ENCODE measurements around the gene MBD6.
"Not testable (repeated sequence)": the region's sequence is repeated elsewhere in the genome, so short reads cannot be mapped to it uniquely, and the experiment has no call there.

MBD6 gene

DNA sequence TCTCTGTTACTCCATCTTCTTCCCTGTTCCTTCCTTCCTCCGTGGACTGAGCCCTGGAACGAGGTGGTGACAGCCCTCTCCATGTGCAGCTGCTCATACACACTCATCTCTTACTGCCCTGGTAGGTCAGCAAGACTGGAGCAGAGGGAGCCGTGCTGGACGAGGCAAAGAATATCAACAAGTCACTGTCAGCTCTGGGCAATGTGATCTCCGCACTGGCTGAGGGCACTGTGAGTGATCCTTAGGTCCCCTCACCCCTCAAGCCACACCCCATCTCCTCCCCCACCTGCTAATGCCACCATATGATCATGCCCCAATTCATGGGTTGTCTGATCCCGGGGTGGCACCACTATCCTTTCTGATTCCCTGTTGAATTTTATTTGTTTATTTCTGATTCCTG is 46.2 kb downstream of the MBD6 start:
- in situ Hi-C loops (cut with MboI; ENCODE audit: low sequenced_read_pairs), result no loop called here

DNA sequence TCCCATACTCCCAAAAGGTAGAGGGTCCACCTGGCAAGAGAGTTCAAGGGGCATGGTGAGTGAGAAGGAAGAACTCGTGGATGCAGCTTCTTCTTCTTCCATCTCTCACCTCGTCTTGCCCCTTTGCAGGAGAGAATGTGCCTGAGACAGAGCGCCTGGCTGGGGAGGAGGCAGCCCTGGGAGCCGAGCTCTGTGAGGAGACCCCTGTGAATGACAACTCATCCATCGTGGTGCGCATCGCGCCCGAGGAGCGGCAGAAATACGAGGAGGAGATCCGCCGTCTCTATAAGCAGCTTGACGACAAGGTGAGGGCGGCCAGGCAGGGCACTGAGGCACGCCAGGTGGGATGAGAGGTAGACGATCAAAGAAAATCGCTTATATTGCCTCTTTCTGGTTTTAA is 47.2 kb downstream of the MBD6 start:
- in situ Hi-C loops (cut with MboI; ENCODE audit: low sequenced_read_pairs), result no loop called here

DNA sequence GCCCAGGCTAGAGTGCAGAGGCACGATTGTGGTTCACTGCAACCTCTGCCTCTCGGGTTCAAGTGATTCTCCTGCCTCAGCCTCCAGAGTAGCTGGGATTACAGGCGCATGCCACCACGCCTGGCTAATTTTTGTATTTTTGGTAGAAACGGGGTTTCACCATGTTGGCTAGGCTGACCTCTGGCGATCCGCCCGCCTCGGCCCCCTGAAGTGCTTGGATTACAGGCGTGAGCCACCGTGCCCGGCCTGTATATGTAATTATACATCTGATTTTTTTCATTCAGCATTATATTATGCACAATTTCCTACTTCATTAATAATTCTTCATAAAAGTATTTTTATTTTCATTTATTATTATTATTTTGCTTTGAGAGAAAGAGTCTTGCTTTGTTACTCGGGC is 47.8 kb downstream of the MBD6 start:
- in situ Hi-C loops (cut with MboI; ENCODE audit: low sequenced_read_pairs), result not testable (repeated sequence)

DNA sequence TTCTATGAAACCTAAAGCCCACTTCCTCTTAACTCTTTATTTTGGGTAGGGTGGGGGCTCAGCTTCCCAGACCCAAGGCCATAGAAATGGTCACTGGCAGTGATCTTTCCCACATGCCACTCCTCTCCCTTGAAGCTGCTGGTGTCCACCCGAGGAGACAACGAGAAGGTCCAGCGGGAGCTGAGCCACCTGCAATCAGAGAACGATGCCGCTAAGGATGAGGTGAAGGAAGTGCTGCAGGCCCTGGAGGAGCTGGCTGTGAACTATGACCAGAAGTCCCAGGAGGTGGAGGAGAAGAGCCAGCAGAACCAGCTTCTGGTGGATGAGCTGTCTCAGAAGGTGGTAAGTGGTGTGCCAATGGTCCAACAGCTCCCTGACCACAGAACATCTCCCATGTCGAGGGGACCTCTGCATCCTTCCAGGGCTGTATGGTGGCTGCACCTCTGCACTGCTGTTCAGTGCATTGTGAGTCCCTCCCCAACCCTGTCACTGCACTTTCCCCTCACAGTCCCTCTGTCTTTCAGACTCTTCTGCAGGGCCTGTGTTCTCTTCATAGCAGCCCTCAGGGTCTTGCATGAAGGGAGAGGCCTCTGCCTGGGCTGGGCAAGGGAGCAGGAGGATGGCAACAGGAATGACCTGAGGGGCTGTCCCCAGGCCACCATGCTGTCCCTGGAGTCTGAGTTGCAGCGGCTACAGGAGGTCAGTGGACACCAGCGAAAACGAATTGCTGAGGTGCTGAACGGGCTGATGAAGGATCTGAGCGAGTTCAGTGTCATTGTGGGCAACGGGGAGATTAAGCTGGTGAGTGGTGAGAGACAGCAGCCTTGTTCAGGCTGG is 49.5 kb downstream of the MBD6 start:
- in situ Hi-C loops (cut with MboI; ENCODE audit: low sequenced_read_pairs), result no loop called here

DNA sequence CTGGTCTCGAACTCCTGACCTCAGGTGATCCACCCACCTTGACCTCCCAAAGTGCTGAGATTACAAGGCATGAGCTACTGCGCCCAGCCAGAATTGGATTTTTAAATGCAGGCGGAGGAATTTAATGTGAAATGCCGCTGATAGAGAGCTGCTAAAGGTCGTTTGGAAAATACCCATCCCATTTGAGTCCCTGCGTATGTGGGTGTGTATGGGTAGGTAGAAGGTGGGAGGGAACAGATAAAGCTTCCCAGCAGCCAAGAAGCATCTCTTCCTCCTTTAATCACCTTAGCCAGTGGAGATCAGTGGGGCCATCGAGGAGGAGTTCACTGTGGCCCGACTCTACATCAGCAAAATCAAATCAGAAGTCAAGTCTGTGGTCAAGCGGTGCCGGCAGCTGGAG is 52.2 kb downstream of the MBD6 start:
- in situ Hi-C loops (cut with MboI; ENCODE audit: low sequenced_read_pairs), result no loop called here

DNA sequence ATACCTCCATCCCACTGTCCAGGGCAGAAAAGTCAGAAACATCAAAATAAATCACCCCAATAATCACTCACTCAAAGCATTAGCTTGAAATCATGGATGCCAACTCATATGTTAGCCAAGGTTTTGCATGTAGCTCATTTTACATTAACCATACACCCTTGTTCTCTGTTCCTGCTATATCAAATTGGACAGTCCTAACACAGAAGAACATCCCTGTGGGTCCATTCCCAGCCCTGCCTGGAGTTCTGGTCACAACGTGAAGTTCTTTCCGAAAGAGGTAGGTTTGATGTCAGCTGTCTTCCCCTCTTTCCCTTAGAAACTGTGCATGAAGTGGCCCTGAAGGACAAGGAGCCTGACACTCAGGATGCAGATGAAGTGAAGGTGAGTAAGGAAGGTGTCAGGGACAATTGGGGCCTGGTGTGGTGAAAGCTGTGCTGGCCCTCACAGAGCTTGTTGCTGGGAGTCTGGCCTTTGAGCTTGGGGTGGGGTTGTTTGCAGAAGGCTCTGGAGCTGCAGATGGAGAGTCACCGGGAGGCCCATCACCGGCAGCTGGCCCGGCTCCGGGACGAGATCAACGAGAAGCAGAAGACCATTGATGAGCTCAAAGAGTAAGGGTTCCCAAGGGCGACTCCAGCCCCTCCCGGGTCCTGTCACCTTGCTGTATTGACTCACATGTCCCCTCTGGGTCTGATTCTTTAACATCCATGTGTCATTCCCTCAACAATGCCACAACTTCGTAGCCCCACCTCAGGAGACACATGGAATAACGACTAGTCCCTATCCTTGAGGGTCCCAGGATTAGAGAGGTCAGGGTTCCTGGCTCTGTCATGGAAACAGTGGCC is 53.4 kb downstream of the MBD6 start:
- in situ Hi-C loops (cut with MboI; ENCODE audit: low sequenced_read_pairs), result no loop called here

DNA sequence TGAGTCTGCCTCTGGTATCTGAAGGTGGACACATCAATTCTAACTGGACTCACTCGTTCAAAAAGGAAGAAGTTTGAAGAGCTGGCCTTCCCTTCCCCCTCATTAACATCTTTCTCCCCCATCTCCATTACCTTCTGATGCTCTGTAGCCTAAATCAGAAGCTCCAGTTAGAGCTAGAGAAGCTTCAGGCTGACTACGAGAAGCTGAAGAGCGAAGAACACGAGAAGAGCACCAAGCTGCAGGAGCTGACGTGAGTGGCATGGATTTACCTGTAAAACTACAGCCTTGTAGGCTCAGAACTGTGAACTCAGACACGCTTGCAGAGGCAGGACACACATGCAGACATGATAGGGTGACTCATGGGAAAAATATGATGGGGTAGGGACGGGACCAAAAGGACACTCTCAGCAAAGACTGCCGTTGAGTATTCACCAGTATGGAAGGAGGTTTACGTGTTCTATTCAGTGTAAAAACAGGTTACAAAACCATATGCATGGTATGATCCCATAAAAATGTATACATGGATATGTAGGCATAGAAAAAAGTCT is 54.1 kb downstream of the MBD6 start:
- in situ Hi-C loops (cut with MboI; ENCODE audit: low sequenced_read_pairs), result no loop called here

DNA sequence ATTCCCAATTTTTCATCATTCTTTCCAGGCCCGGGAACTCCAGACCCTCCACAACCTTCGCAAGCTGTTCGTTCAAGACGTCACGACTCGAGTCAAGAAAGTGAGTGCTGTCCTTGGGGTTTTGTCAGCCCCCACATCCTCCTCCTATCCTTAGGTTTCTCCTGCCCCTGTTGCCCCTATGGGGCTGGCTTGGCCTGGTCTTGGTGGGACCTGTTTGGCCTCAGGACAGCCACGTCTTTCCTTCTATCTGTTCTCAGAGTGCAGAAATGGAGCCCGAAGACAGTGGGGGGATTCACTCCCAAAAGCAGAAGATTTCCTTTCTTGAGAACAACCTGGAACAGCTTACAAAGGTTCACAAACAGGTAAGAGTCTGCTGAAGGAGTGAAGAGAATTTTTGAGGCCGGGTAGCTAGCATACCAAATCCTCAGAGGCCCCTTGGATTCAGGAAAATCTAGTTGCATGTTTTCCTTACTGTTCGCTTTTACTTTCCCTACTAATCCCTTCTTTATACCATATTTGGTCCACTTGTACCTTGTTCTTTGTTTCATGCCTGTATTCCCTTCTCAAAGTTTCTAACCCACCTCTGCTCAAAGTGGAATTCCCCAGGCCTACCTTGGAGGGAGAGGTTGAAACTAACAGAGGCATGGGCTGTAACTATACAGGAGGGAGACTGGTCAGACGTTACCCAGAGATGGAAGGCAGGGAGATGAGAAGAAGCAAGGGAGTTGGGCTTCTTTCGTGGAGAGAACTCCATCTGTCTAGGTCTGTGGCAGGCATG is 55.5 kb downstream of the MBD6 start:
- in situ Hi-C loops (cut with MboI; ENCODE audit: low sequenced_read_pairs), result no loop called here

DNA sequence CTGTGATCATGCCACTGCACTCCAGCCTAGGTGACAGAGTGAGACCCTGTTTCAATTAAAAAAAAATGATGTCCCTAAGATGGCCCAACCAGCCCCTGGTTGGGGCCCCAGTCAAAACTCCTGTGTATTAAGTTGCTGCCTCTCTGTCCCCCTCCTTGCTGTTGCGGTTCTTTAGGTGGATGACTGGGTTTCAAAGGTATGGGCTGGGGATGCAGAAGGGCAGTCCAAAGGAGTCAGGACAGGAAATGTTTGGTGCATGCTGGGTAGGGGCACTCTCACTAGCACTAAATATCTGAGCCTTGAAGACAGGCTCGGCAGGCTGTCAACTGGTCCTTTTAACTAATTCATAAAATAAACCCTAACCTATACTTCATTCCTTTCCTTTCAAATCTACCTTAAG is 56.4 kb downstream of the MBD6 start:
- in situ Hi-C loops (cut with MboI; ENCODE audit: low sequenced_read_pairs), result no loop called here
